ENCODE data around the gene H2BK1.

DNA sequence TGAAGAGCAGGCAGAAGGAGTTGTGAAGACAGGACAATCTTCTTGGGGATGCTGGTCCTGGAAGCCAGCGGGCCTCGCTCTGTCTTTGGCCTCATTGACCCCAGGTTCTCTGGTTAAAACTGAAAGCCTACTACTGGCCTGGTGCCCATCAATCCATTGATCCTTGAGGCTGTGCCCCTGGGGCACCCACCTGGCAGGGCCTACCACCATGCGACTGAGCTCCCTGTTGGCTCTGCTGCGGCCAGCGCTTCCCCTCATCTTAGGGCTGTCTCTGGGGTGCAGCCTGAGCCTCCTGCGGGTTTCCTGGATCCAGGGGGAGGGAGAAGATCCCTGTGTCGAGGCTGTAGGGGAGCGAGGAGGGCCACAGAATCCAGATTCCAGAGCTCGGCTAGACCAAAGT is 23.5 kb upstream of the H2BK1 start:
- TF ChIP-seq, protein P1, sequence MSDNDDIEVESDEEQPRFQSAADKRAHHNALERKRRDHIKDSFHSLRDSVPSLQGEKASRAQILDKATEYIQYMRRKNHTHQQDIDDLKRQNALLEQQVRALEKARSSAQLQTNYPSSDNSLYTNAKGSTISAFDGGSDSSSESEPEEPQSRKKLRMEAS (IDR thresholded peaks at IDR 0.05) = no peak
- no peak for TF ChIP-seq EP300 (IDR thresholded peaks at IDR 0.05; ENCODE audit: borderline replicate concordance)
- no peak for TF ChIP-seq NFIC (IDR thresholded peaks at IDR 0.05)
- TF ChIP-seq RAD21 (IDR thresholded peaks at IDR 0.05; ENCODE audit: low read depth) = no peak
- no peak for TF ChIP-seq FOXM1 (IDR thresholded peaks at IDR 0.05; ENCODE audit: borderline replicate concordance, low read depth)
- no peak for TF ChIP-seq YY1 (IDR thresholded peaks at IDR 0.05; ENCODE audit: low read depth)
- no peak for TF ChIP-seq CREB1 (IDR thresholded peaks at IDR 0.05; ENCODE audit: low read depth)
- TF ChIP-seq, protein P2, sequence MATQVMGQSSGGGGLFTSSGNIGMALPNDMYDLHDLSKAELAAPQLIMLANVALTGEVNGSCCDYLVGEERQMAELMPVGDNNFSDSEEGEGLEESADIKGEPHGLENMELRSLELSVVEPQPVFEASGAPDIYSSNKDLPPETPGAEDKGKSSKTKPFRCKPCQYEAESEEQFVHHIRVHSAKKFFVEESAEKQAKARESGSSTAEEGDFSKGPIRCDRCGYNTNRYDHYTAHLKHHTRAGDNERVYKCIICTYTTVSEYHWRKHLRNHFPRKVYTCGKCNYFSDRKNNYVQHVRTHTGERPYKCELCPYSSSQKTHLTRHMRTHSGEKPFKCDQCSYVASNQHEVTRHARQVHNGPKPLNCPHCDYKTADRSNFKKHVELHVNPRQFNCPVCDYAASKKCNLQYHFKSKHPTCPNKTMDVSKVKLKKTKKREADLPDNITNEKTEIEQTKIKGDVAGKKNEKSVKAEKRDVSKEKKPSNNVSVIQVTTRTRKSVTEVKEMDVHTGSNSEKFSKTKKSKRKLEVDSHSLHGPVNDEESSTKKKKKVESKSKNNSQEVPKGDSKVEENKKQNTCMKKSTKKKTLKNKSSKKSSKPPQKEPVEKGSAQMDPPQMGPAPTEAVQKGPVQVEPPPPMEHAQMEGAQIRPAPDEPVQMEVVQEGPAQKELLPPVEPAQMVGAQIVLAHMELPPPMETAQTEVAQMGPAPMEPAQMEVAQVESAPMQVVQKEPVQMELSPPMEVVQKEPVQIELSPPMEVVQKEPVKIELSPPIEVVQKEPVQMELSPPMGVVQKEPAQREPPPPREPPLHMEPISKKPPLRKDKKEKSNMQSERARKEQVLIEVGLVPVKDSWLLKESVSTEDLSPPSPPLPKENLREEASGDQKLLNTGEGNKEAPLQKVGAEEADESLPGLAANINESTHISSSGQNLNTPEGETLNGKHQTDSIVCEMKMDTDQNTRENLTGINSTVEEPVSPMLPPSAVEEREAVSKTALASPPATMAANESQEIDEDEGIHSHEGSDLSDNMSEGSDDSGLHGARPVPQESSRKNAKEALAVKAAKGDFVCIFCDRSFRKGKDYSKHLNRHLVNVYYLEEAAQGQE (IDR thresholded peaks at IDR 0.05; ENCODE audit: low read depth) = no peak
- no peak for TF ChIP-seq TEAD4 (IDR thresholded peaks at IDR 0.05)
- no peak for TF ChIP-seq EGR1 (IDR thresholded peaks at IDR 0.05)
- TF ChIP-seq TAF1 (IDR thresholded peaks at IDR 0.05; ENCODE audit: low read depth) = no peak
- no peak for TF ChIP-seq CEBPB (IDR thresholded peaks at IDR 0.05)
- TF ChIP-seq, protein P3, sequence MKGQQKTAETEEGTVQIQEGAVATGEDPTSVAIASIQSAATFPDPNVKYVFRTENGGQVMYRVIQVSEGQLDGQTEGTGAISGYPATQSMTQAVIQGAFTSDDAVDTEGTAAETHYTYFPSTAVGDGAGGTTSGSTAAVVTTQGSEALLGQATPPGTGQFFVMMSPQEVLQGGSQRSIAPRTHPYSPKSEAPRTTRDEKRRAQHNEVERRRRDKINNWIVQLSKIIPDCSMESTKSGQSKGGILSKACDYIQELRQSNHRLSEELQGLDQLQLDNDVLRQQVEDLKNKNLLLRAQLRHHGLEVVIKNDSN (IDR thresholded peaks at IDR 0.05) = no peak

All from Ishikawa (cell line).